Activated naive CD8-positive, alpha-beta T cell treated with anti-CD3 and anti-CD28 coated beads, Interleukin-2, amount 50 U/mL, for 24 hours (primary cell): ENCODE measurements around the gene TMEM204.

Experiments used
- ATAC-seq: fragments of 150-1000 bp; cut with Tn5 transposase; one replicate; pipeline ENCODE4 v1.10.0; 2021
- DNase-seq: peaks from one replicate; pipeline ENCODE4 v3.0.0; 2021
- H3K27ac Mint-ChIP-seq: one replicate; pipeline ENCODE4 v1.8.0; 2021; ENCODE audit warnings: mild to moderate bottlenecking, mixed read lengths
- H3K27me3 Mint-ChIP-seq: one replicate; pipeline ENCODE4 v1.8.0; 2021; ENCODE audit warnings: mixed read lengths
- H3K36me3 Mint-ChIP-seq: one replicate; pipeline ENCODE4 v1.8.0; 2021; ENCODE audit warnings: low read depth, mixed read lengths
- H3K4me1 Mint-ChIP-seq: one replicate; pipeline ENCODE4 v1.8.0; 2021; ENCODE audit warnings: mixed read lengths
- H3K4me3 Mint-ChIP-seq: one replicate; pipeline ENCODE4 v1.8.0; 2021; ENCODE audit warnings: mild to moderate bottlenecking, moderate library complexity, mixed read lengths
- H3K9me3 Mint-ChIP-seq: one replicate; pipeline ENCODE4 v1.8.0; 2021; ENCODE audit warnings: mixed read lengths

The TMEM204 gene

GRCh38 chr16:1506494-1507213 lies 26.8 kb upstream of the TMEM204 start:
- no peak overlapping the region for H3K4me3 Mint-ChIP-seq
- peaks cover 12% of the 10 kb centered on the region for H3K36me3 Mint-ChIP-seq
- ATAC-seq (no peak), DNase-seq (no peak)
- no peaks in the 10 kb centered on the region for H3K27me3 Mint-ChIP-seq
- H3K27ac Mint-ChIP-seq: no peak overlapping the region
- H3K4me1 Mint-ChIP-seq: no peaks in the 10 kb centered on the region
- no peaks in the 10 kb centered on the region for H3K9me3 Mint-ChIP-seq

GRCh38 chr16:1508494-1509187 lies 24.8 kb upstream of the TMEM204 start:
- H3K9me3 Mint-ChIP-seq: no peaks in the 10 kb centered on the region
- no peaks in the 10 kb centered on the region for H3K4me1 Mint-ChIP-seq
- H3K27me3 Mint-ChIP-seq: no peaks in the 10 kb centered on the region
- ATAC-seq (no peak), DNase-seq (no peak)
- H3K36me3 Mint-ChIP-seq: peaks cover 11% of the 10 kb centered on the region
- no peak overlapping the region for H3K27ac Mint-ChIP-seq
- no peak overlapping the region for H3K4me3 Mint-ChIP-seq

- Mint-ChIP-seq H3K9me3 (no peaks in the 10 kb centered on the region), H3K4me1 (no peaks in the 10 kb centered on the region), H3K4me3 (no peak overlapping the region), H3K27ac (no peak overlapping the region), H3K27me3 (no peaks in the 10 kb centered on the region), H3K36me3 (peaks cover 11% of the 10 kb centered on the region)
- DNase-seq (no peak), ATAC-seq (no peak)
These were observed 23.9 kb upstream of the TMEM204 start for GRCh38 chr16:1509307-1510221.

- no peak for ATAC-seq
- no peak overlapping the region for H3K4me3 Mint-ChIP-seq
- no peak overlapping the region for H3K27ac Mint-ChIP-seq
- no peaks in the 10 kb centered on the region for H3K27me3 Mint-ChIP-seq
- peaks cover 13% of the 10 kb centered on the region for H3K36me3 Mint-ChIP-seq
- no peaks in the 10 kb centered on the region for H3K4me1 Mint-ChIP-seq
- H3K9me3 Mint-ChIP-seq: no peaks in the 10 kb centered on the region
- no peak for DNase-seq
These were observed 23.2 kb upstream of the TMEM204 start for GRCh38 chr16:1510272-1510671.

GRCh38 chr16:1510941-1511351 lies 22.5 kb upstream of the TMEM204 start:
- H3K27ac Mint-ChIP-seq: no peak overlapping the region
- peaks cover 13% of the 10 kb centered on the region for H3K36me3 Mint-ChIP-seq
- DNase-seq: no peak

GRCh38 chr16:1511662-1512569 lies 21.6 kb upstream of the TMEM204 start:
- H3K27ac Mint-ChIP-seq: no peak overlapping the region
- no peak for ATAC-seq

More at GRCh38 chr16:1510941-1511351, 22.5 kb upstream of the TMEM204 start:
- H3K9me3 Mint-ChIP-seq: no peaks in the 10 kb centered on the region
- H3K4me1 Mint-ChIP-seq: no peaks in the 10 kb centered on the region
- no peak for ATAC-seq
- no peaks in the 10 kb centered on the region for H3K27me3 Mint-ChIP-seq
- no peak overlapping the region for H3K4me3 Mint-ChIP-seq

GRCh38 chr16:1512774-1513173 lies 20.7 kb upstream of the TMEM204 start:
- no peak for ATAC-seq
- Mint-ChIP-seq H3K4me3 (no peak overlapping the region), H3K36me3 (peaks cover 13% of the 10 kb centered on the region), H3K27me3 (no peaks in the 10 kb centered on the region), H3K27ac (no peak overlapping the region), H3K9me3 (no peaks in the 10 kb centered on the region), H3K4me1 (no peaks in the 10 kb centered on the region)
- DNase-seq: no peak

More at GRCh38 chr16:1511662-1512569, 21.6 kb upstream of the TMEM204 start:
- Mint-ChIP-seq H3K4me1 (no peaks in the 10 kb centered on the region), H3K36me3 (peaks cover 13% of the 10 kb centered on the region), H3K4me3 (no peak overlapping the region), H3K27me3 (no peaks in the 10 kb centered on the region), H3K9me3 (no peaks in the 10 kb centered on the region)
- DNase-seq: no peak

GRCh38 chr16:1514507-1514906 lies 19.0 kb upstream of the TMEM204 start:
- H3K36me3 Mint-ChIP-seq: peaks cover 15% of the 10 kb centered on the region
- H3K27ac Mint-ChIP-seq: no peak overlapping the region
- no peaks in the 10 kb centered on the region for H3K27me3 Mint-ChIP-seq
- no peak for DNase-seq
- ATAC-seq: no peak
- no peaks in the 10 kb centered on the region for H3K9me3 Mint-ChIP-seq
- H3K4me1 Mint-ChIP-seq: no peaks in the 10 kb centered on the region
- no peak overlapping the region for H3K4me3 Mint-ChIP-seq

GRCh38 chr16:1518626-1519135 lies 14.8 kb upstream of the TMEM204 start:
- no peak for ATAC-seq
- no peaks in the 10 kb centered on the region for H3K4me1 Mint-ChIP-seq
- no peak for DNase-seq
- H3K27ac Mint-ChIP-seq: no peak overlapping the region
- H3K9me3 Mint-ChIP-seq: no peaks in the 10 kb centered on the region
- H3K4me3 Mint-ChIP-seq: no peak overlapping the region
- H3K36me3 Mint-ChIP-seq: peaks cover 4% of the 10 kb centered on the region
- H3K27me3 Mint-ChIP-seq: no peaks in the 10 kb centered on the region

GRCh38 chr16:1519831-1520230 lies 13.6 kb upstream of the TMEM204 start:
- Mint-ChIP-seq H3K4me1 (no peaks in the 10 kb centered on the region), H3K27me3 (no peaks in the 10 kb centered on the region), H3K4me3 (no peak overlapping the region), H3K36me3 (peaks cover 4% of the 10 kb centered on the region), H3K9me3 (no peaks in the 10 kb centered on the region), H3K27ac (no peak overlapping the region)
- no peak for DNase-seq
- ATAC-seq: no peak

- no peak overlapping the region for H3K4me3 Mint-ChIP-seq
- H3K4me1 Mint-ChIP-seq: peaks cover under 1% of the 10 kb centered on the region
- peaks cover 2% of the 10 kb centered on the region for H3K36me3 Mint-ChIP-seq
- no peak for ATAC-seq
- no peaks in the 10 kb centered on the region for H3K9me3 Mint-ChIP-seq
- H3K27ac Mint-ChIP-seq: no peak overlapping the region
- H3K27me3 Mint-ChIP-seq: no peaks in the 10 kb centered on the region
- DNase-seq: no peak
These were observed 13.0 kb upstream of the TMEM204 start for GRCh38 chr16:1520461-1520860.

GRCh38 chr16:1523581-1524245 lies 9.8 kb upstream of the TMEM204 start:
- ATAC-seq: no peak
- Mint-ChIP-seq H3K36me3 (no peaks in the 10 kb centered on the region), H3K4me3 (no peak overlapping the region), H3K4me1 (peaks cover 9% of the 10 kb centered on the region), H3K27ac (no peak overlapping the region), H3K27me3 (no peaks in the 10 kb centered on the region), H3K9me3 (no peaks in the 10 kb centered on the region)
- no peak for DNase-seq

GRCh38 chr16:1524366-1524765 lies 9.1 kb upstream of the TMEM204 start:
- no peaks in the 10 kb centered on the region for H3K36me3 Mint-ChIP-seq
- H3K4me1 Mint-ChIP-seq: peaks cover 9% of the 10 kb centered on the region
- no peak overlapping the region for H3K4me3 Mint-ChIP-seq
- no peak for DNase-seq
- no peaks in the 10 kb centered on the region for H3K9me3 Mint-ChIP-seq
- no peak for ATAC-seq
- H3K27me3 Mint-ChIP-seq: no peaks in the 10 kb centered on the region
- H3K27ac Mint-ChIP-seq: no peak overlapping the region
